Dermis microvascular lymphatic vessel endothelial cell (primary cell): Measurements from ENCODE around the gene FFAR1. TPM values are rescaled to one million over a fixed set of nuclear protein-coding genes. Genes with fewer than 3 reads are reported as not detected.
"Not testable (repeated sequence)": the region's sequence is repeated elsewhere in the genome, so short reads cannot be mapped to it uniquely, and the experiment has no call there.

Experiments used
- DNase-seq, 2 donors: peaks; one replicate each; pipeline versions ENCODE4 v3.0.0 to v3.0.0-alpha.2; 2010; ENCODE audit warnings: low read depth in 2 of 2
- total RNA-seq: library from RNA; depleted of rRNA; stranded (reverse); fragments of >200 nt; gene quantifications from 2 replicates; pipeline ENCODE4 v1.2.1, GENCODE V29; 2014

FFAR1 gene
- total RNA-seq, 1 donor from 2014 or later: not detected

GRCh38 chr19:35360081-35360480 is 12.4 kb downstream of the FFAR1 start:
- DNase-seq: not testable (repeated sequence)

- DNase-seq: no peak
Measured at GRCh38 chr19:35360880-35361420, 13.2 kb downstream of the FFAR1 start.

GRCh38 chr19:35362261-35363000 is 14.7 kb downstream of the FFAR1 start:
- no peak for DNase-seq

GRCh38 chr19:35363001-35363590 is 15.4 kb downstream of the FFAR1 start:
- no peak for DNase-seq

- DNase-seq: no peak
Measured at GRCh38 chr19:35363711-35364425, 16.2 kb downstream of the FFAR1 start.

- no peak for DNase-seq
Measured at GRCh38 chr19:35365303-35365702, 17.6 kb downstream of the FFAR1 start.

- DNase-seq: no peak
Measured at GRCh38 chr19:35368378-35368777, 20.7 kb downstream of the FFAR1 start.

- DNase-seq: no peak
Measured at GRCh38 chr19:35369522-35369921, 21.8 kb downstream of the FFAR1 start.

GRCh38 chr19:35370722-35371121 is 23.0 kb downstream of the FFAR1 start, which contains the start of gene GPR42:
Gene GPR42, plus strand, starts transcription at chr19:35371068. Its CDS starts 292 bp downstream, at chr19:35371360.
- no peak for DNase-seq

GRCh38 chr19:35373492-35373891 is 25.8 kb downstream of the FFAR1 start:
- no peak for DNase-seq

GRCh38 chr19:35374031-35374430 is 26.3 kb downstream of the FFAR1 start:
- not testable (repeated sequence) for DNase-seq

- no peak for DNase-seq
Measured at GRCh38 chr19:35375505-35376307, 28.0 kb downstream of the FFAR1 start.

GRCh38 chr19:35377656-35378055 is 30.0 kb downstream of the FFAR1 start:
- no peak for DNase-seq

GRCh38 chr19:35378356-35378755 is 30.7 kb downstream of the FFAR1 start:
- DNase-seq: no peak

GRCh38 chr19:35379545-35379944 is 31.8 kb downstream of the FFAR1 start:
- not testable (repeated sequence) for DNase-seq

- no peak for DNase-seq
Measured at GRCh38 chr19:35379992-35380391, 32.3 kb downstream of the FFAR1 start.

GRCh38 chr19:35380450-35381124 is 32.9 kb downstream of the FFAR1 start:
- no peak for DNase-seq

GRCh38 chr19:35381318-35381717 is 33.6 kb downstream of the FFAR1 start:
- DNase-seq: no peak

- no peak for DNase-seq
Measured at GRCh38 chr19:35381926-35382325, 34.2 kb downstream of the FFAR1 start.

- no peak for DNase-seq
Measured at GRCh38 chr19:35383536-35383935, 35.8 kb downstream of the FFAR1 start.
